Central memory CD4-positive, alpha-beta T cell (primary cell): ENCODE data around the gene TCHHL1.

Source experiments
- DNase-seq: peaks from one replicate; pipeline ENCODE4 v3.0.0; 2022
- total RNA-seq, 3 experiments: gene quantifications; one replicate each; lab custom pipeline; 2026; lab: John Stamatoyannopoulos, UW

The TCHHL1 gene
- 0 reads per million in 3 experiments for total RNA-seq

- DNase-seq: no peak
Measured at GRCh38 chr1:152089014-152089674, at the start of gene TCHHL1. TCHHL1 (minus strand) TSS chr1:152089064; CDS start chr1:152088143, 921 bp downstream.

- DNase-seq: no peak
Measured at GRCh38 chr1:152137215-152137614, 48.4 kb upstream of the TCHHL1 start.

GRCh38 chr1:152130186-152130585 is 41.3 kb upstream of the TCHHL1 start:
- DNase-seq: no peak

- no peak for DNase-seq
Measured at GRCh38 chr1:152127673-152128072, 38.8 kb upstream of the TCHHL1 start.

DNA sequence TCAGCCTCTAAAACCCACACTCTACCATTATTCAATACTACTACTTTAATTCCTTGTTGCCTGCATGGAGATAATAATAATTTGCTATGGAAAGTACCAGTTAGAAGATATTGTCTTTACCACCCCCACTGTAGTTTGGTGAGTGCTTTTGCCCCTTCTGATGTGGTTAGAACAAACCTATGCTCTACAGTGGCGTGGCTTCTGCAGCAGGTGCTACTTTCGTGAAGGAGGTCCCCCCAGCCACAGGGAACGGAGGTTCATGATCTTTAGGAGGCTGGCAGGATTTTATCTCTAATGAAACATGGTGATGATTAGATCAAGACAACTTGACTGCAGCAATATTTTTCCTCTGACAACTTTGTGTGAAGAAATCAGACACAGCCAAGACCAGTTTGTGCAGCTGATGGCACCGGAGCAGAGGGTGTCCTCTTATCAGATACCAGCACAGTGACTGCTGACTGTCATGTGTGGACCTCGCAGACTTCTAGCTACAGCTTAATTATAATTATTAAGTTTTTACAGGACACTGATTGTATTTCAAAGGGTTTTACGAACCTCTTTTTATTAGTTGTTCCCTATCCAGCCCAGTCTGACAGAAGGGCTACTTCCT is 37.1 kb upstream of the TCHHL1 start:
- DNase-seq: no peak

DNA sequence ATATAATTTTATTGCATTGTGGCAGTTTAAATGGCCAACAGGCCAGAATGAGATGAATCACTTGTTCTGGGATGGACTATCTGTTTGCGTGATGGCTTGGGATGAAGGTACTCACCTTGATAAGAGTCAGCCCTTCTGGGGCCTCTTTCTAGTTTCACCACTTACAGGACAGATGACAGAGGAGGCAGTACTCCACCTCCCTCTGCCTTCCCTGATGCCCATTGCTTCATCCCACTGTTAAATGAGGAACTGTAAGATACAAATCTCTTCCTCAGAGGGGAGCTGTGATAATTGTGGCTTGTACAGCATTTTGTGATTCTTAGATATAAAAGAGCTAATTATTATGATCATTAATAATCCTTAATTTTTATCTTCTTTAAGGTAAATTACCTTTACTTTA is 30.1 kb upstream of the TCHHL1 start:
- DNase-seq: no peak

- DNase-seq: no peak
Measured at GRCh38 chr1:152115344-152115743, 26.5 kb upstream of the TCHHL1 start, which contains the start of gene TCHH. TCHH (minus strand) TSS chr1:152115444; CDS start chr1:152114080, 1,364 bp downstream.

DNA sequence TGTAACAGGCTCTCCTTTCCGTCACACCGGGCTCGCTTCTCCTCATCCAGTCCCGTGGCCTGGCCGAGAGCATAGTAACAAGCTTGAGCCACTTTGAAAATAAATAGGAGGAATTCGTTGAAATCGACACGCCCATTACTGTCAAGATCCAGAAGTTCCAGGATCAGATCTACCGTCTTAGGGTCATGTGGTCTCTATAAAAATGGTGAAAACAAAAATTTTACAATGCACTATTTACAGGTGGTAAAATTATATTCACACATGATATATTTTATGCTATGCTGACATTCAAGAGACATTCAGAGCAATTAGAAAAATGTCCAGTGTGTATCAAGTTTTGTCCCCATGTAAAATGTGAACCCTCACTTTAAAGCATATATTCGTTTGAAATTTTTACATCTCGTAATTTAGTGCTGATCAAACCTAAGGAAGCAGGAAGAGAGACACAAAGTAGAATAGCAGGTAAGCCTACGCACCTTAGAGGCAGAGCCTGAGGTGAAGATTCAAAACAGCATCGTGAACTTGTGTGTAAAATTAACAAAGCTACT is 24.1 kb upstream of the TCHHL1 start:
- DNase-seq: no peak

DNA sequence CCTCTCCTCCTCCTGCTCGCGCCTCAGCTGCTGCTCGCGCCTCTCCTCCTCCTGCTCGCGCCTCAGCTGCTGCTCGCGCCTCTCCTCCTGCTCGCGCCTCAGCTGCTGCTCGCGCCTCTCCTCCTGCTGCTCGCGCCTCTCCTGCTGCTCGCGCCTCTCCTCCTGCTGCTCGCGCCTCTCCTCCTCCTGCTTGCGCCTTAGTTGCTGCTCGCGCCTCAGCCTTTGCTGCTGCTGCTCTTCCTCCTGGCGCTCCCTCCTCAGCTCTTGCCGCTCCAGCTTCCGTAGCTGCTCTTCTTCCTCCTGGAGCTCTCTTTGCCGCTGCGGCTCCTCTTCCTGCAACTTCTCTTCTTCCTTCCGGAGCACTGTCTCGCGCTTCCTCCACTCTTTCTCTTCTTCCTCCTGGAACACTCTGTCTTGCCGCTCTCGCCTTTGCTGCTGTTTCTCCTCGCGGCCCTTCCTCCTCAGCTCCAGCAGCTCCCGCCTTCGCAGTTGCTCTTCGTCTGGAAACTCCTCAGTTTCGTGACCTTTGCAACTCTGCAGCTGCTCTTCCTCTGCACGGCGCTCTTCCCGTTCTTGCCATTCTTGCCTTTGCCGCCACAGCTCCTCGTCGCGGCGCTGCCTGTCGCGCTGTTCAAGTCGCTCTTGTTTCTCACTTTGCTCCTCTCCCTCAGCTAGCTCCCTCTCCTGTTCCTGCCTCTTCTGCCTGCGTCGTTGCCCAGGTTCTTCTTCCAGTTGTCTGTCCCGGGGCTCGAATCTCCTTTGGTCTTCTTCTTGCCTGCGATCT is 23.4 kb upstream of the TCHHL1 start:
- DNase-seq: peak; percentile 2

- peak; percentile 7 for DNase-seq
Measured at GRCh38 chr1:152111515-152111968, 22.7 kb upstream of the TCHHL1 start.

- peak; percentile 8 for DNase-seq
Measured at GRCh38 chr1:152110860-152111514, 22.1 kb upstream of the TCHHL1 start.

- DNase-seq: peak; percentile 28
Measured at GRCh38 chr1:152110365-152110859, 21.5 kb upstream of the TCHHL1 start.

- no peak for DNase-seq
Measured at GRCh38 chr1:152109998-152110294, 21.1 kb upstream of the TCHHL1 start.

DNA sequence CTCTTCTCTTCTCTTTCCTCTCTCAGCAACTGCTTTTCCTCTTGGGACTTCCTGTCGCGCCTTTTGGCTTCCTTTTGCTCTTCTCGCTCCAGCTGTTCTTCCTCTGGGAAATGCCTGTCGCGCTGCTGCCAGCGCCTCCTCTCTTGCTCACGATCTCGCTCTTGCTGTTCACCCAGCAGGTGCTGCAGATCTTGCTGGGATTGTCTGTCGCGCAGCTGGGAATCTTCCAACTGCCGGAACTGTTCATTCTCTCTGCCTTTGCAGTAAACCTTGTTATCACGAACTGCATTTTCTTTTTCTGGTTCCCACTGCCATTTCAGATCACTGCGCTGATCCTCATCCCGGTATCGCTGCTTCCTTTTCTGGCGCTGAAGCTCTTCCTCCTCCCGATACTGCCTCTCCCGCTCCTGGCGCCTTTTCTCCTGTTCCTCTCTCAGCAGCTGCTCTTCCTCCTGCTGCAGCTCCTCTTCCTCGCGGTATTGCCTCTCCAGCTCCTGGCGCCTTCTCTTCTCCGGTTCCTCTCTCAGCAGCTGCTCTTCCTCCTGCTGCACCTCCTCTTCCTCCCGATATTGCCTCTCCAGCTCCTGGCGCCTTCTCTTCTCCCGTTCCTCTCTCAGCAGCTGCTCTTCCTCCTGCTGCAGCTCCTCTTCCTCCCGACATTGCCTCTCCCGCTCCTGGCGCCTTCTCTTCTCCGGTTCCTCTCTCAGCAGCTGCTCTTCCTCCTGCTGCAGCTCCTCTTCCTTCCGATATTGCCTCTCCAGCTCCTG is 20.6 kb upstream of the TCHHL1 start:
- DNase-seq: no peak

DNA sequence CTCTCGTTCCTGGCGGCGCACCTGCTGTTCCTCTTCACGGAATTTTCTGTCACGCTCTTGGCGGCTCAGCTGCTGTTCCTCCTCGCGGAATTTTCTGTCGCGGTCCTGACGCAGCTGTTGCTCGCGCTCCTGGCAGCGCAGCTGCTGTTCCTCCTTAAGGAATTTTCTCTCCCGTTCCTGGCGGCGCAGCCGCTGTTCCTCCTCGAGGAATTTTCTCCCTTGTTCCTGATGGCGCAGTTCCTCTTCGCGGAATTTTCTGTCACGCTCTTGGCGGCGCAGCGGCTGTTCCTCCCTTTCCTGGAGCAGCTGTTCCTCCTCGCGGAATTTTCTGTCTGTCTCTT is 20.0 kb upstream of the TCHHL1 start:
- no peak for DNase-seq

DNA sequence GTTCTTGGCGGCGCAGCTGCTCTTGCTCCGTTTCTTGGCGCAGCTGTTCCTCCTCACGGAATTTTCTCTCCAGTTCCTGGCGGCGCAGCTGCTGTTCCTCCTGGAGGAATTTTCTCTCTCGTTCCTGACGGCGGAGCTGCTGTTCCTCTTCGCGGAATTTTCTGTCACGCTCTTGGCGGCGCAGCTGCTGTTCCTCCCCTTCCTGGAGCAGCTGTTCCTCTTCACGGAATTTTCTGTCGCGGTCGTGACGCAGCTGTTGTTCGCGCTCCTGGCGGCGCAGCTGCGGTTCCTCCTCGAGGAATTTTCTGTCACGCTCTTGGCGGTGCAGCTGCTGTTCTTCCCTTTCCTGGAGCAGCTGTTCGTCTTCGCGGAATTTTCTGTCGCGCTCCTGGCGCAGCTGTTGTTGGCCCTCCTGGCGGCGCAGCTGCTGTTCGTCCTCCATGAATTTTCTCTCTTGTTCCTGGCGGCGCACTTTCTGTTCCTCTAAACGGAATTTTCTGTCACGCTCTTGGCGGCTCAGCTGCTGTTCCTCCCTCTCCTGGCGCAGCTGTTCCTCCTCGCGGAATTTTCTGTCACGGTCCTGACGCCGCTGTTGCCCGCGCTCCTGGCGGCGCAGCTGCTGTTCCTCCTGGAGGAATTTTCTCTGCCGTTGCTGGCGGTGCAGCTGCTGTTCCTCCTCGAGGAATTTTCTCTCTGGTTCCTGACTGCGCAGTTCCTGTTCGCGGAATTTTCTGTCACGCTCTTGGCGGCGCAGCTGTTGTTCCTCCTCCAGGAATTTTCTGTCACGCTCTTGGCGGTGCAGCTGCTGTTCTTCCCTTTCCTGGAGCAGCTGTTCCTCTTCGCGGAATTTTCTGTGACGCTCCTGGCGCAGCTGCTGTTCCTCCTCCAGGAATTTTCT is 19.4 kb upstream of the TCHHL1 start:
- no peak for DNase-seq

GRCh38 chr1:152107031-152107983 is 18.4 kb upstream of the TCHHL1 start:
- no peak for DNase-seq

- no peak for DNase-seq
Measured at GRCh38 chr1:152104854-152105253, 16.0 kb upstream of the TCHHL1 start.

DNA sequence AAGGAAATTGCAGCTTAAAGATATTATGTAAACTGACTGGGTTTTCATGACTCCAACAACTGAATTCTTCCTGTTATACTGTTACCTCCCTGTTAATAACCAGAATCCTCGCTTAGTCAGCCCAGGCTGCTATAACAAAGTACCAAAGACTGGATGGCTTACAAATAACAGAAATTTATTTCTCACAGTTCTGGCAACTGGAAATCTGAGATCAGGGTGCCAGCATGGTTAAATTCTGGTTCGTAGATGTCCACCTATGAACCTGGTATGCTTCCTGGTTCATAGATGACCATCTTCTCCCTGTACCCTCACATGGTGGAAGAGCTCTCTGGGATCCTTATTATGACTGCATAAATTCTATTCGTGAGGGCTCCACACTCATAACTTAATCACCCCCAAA is 8.1 kb upstream of the TCHHL1 start:
- no peak for DNase-seq

DNA sequence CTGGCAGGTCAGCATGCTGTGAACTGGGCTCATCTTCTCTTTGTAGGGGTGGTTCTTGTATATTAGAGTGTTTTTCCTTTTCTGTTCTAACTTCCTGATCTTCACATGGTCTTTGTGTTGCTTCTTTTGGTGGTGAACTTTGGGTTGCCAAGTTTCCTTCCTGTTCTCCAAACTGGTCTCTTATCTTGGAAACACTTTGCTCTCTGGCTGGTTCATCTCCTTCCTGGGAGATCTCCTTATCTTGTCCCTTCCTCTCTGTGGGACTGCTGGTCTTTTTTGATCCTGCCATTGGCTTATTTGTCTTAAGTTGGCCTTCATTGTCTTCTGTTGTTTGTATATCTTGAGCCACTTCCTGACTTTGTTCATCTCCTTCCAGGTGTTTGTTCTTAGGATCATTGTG is 2.1 kb downstream of the TCHHL1 start:
- no peak for DNase-seq
